ENCODE data around the gene NXPE3.
"Not testable (repeated sequence)": the region's sequence is repeated elsewhere in the genome, so short reads cannot be mapped to it uniquely, and the experiment has no call there.

NXPE3 gene
- total RNA-seq, result 62.8 to 102 (median 71.7) reads per million in 3 donors

DNA sequence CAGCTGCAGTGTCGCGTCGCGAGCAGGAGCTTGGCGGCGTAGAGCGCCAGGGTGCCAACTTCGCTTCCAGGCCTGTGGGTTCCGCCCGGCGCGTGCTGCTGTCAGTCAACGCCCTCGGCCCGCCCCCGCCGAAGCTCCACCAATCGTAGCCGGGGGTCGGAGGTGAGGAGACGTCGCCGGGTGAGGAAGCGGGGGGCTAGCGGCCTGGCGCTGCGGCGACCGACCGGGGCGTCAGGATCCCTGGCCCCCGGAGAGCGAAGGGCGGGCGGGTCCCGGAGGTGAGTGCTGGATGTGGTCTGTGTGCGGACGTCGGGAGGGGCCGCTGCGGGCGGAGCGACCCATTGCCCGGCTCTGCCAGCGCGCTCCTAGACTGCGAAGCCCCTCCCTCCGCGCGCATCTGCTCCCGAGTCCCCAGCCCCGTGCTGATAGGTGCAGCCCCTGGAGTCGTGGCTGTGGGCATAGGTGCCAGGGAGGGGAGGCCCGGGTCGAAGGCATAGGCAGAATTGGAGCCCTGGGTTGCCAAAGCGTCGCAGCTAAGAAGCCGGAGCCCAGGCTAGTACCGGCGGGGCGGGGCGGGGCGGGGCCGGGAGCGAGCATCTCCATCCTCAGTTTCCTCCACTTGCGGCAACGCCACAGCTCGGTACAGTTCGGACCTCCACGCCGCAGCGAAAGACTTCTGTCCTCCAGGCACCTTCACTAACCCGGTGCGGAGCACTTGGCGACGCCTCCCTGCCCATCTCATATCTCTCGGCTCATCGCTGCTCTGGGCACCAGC lies at the start of gene NXPE3:
NXPE3 (plus strand) TSS at position 165 of the 775 bp plus-strand sequence. CDS start 6,386 bp downstream, outside the sequence.
- peak; percentile 84 to 92 (median 91) for DNase-seq
- peaks cover 23% of the 10 kb centered on the region for H3K4me1 ChIP-seq (ENCODE audit: control insufficient read depth, insufficient read depth, low read length, poor library complexity, severe bottlenecking)
- no peaks in the 10 kb centered on the region for H3K27me3 ChIP-seq (replicated peaks; ENCODE audit: control insufficient read depth, insufficient read depth, low read length, poor library complexity, severe bottlenecking)
- H3K27ac ChIP-seq (ENCODE audit: insufficient read depth, low read length, poor library complexity, severe bottlenecking), result peak within 1 kb of the TSS; percentile 84
- H3K36me3 ChIP-seq (ENCODE audit: control insufficient read depth, insufficient read depth, low read length), result peaks cover 9% of the 10 kb centered on the region
- H3K4me3 ChIP-seq (ENCODE audit: insufficient read depth, low read depth, low read length, poor library complexity, severe bottlenecking), result peak within 1 kb of the TSS; percentile 52
- H3K9me3 ChIP-seq (ENCODE audit: control insufficient read depth, low read length), result no peaks in the 10 kb centered on the region

DNA sequence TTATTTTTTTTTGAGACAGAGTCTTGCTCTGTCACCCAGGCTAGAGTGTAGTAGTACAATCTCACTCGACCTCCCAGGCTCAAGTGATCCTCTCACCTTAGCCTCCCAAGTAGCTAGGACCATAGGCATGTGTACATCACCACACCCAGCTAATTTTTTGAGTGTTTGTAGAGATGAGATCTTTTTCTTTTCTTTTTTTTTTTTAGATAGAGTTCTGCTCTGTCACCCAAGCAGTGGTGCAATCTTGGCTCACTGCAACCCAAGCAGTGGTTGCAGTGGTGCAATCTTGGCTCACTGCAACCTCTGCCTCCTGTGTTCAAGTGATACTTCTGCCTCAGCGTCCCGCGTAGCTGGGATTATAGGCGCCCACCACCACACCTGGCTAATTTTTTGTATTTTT lies 49.4 kb upstream of the NXPE3 start:
- H3K27ac ChIP-seq (ENCODE audit: insufficient read depth, low read length, poor library complexity, severe bottlenecking), result no peak overlapping the region
- H3K4me1 ChIP-seq (ENCODE audit: control insufficient read depth, insufficient read depth, low read length, poor library complexity, severe bottlenecking), result no peaks in the 10 kb centered on the region
- peaks cover 31% of the 10 kb centered on the region for H3K36me3 ChIP-seq (ENCODE audit: control insufficient read depth, insufficient read depth, low read length)
- no peak for DNase-seq
- H3K9me3 ChIP-seq (ENCODE audit: control insufficient read depth, low read length), result no peaks in the 10 kb centered on the region
- H3K27me3 ChIP-seq (replicated peaks; ENCODE audit: control insufficient read depth, insufficient read depth, low read length, poor library complexity, severe bottlenecking), result no peaks in the 10 kb centered on the region
- H3K4me3 ChIP-seq (ENCODE audit: insufficient read depth, low read depth, low read length, poor library complexity, severe bottlenecking), result no peak overlapping the region

DNA sequence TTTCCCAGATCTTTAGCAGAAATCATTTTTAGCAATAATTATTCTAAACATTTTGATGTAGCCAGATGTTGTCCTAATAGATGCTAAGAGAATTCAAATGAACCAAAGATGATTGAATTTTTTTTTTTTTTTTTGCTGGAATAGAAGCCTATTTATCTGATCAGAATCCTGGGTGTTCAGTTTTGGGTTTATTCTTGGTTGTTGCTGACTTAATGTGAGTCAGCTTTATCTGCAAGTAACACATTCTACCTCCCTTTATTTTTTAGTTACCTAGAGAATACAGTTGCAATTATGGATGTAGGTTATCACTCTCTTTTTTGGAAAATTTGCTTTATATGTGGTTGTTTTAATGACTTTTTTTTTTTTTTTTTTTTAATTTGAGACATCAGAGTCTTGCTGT lies 48.2 kb upstream of the NXPE3 start:
- Histone ChIP-seq H3K27ac (ENCODE audit: insufficient read depth, low read length, poor library complexity, severe bottlenecking) (no peak overlapping the region), H3K4me3 (ENCODE audit: insufficient read depth, low read depth, low read length, poor library complexity, severe bottlenecking) (no peak overlapping the region), H3K27me3 (replicated peaks; ENCODE audit: control insufficient read depth, insufficient read depth, low read length, poor library complexity, severe bottlenecking) (no peaks in the 10 kb centered on the region), H3K4me1 (ENCODE audit: control insufficient read depth, insufficient read depth, low read length, poor library complexity, severe bottlenecking) (no peaks in the 10 kb centered on the region), H3K36me3 (ENCODE audit: control insufficient read depth, insufficient read depth, low read length) (peaks cover 44% of the 10 kb centered on the region), H3K9me3 (ENCODE audit: control insufficient read depth, low read length) (no peaks in the 10 kb centered on the region)
- no peak for DNase-seq

GRCh38 chr3:101732240-101732641 lies 46.8 kb upstream of the NXPE3 start:
- no peak overlapping the region for H3K27ac ChIP-seq (ENCODE audit: insufficient read depth, low read length, poor library complexity, severe bottlenecking)
- no peak overlapping the region for H3K4me3 ChIP-seq (ENCODE audit: insufficient read depth, low read depth, low read length, poor library complexity, severe bottlenecking)
- H3K36me3 ChIP-seq (ENCODE audit: control insufficient read depth, insufficient read depth, low read length), result peaks cover 48% of the 10 kb centered on the region
- no peak for DNase-seq
- H3K27me3 ChIP-seq (replicated peaks; ENCODE audit: control insufficient read depth, insufficient read depth, low read length, poor library complexity, severe bottlenecking), result no peaks in the 10 kb centered on the region
- H3K9me3 ChIP-seq (ENCODE audit: control insufficient read depth, low read length), result no peaks in the 10 kb centered on the region
- no peaks in the 10 kb centered on the region for H3K4me1 ChIP-seq (ENCODE audit: control insufficient read depth, insufficient read depth, low read length, poor library complexity, severe bottlenecking)

GRCh38 chr3:101735833-101736232 lies 43.2 kb upstream of the NXPE3 start:
- no peak overlapping the region for H3K27ac ChIP-seq (ENCODE audit: insufficient read depth, low read length, poor library complexity, severe bottlenecking)
- H3K4me1 ChIP-seq (ENCODE audit: control insufficient read depth, insufficient read depth, low read length, poor library complexity, severe bottlenecking), result no peaks in the 10 kb centered on the region
- DNase-seq, result no peak
- no peak overlapping the region for H3K4me3 ChIP-seq (ENCODE audit: insufficient read depth, low read depth, low read length, poor library complexity, severe bottlenecking)
- H3K9me3 ChIP-seq (ENCODE audit: control insufficient read depth, low read length), result no peaks in the 10 kb centered on the region
- H3K27me3 ChIP-seq (replicated peaks; ENCODE audit: control insufficient read depth, insufficient read depth, low read length, poor library complexity, severe bottlenecking), result no peaks in the 10 kb centered on the region
- peaks cover 40% of the 10 kb centered on the region for H3K36me3 ChIP-seq (ENCODE audit: control insufficient read depth, insufficient read depth, low read length)

DNA sequence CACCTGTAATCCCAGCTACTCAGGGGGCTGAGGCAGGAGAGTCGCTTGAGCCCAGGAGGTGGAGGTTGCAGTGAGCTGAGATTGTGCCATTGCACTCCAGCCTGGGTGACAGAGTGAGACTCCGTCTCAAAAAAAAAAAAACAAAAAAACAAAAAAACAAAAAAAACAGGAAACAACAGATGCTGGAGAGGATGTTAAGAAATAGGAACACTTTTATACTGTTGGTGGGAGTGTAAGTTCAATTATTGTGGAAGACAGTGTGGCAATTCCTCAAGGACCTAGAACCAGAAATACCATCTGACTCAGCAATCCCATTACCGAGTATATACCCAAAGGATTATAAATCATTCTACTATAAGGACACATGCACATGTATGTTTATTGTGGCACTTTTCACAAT lies 37.1 kb upstream of the NXPE3 start:
- H3K4me3 ChIP-seq (ENCODE audit: insufficient read depth, low read depth, low read length, poor library complexity, severe bottlenecking); H3K36me3 ChIP-seq (ENCODE audit: control insufficient read depth, insufficient read depth, low read length); H3K4me1 ChIP-seq (ENCODE audit: control insufficient read depth, insufficient read depth, low read length, poor library complexity, severe bottlenecking); H3K9me3 ChIP-seq (ENCODE audit: control insufficient read depth, low read length); H3K27ac ChIP-seq (ENCODE audit: insufficient read depth, low read length, poor library complexity, severe bottlenecking); H3K27me3 ChIP-seq (replicated peaks; ENCODE audit: control insufficient read depth, insufficient read depth, low read length, poor library complexity, severe bottlenecking); DNase-seq: not testable (repeated sequence)

DNA sequence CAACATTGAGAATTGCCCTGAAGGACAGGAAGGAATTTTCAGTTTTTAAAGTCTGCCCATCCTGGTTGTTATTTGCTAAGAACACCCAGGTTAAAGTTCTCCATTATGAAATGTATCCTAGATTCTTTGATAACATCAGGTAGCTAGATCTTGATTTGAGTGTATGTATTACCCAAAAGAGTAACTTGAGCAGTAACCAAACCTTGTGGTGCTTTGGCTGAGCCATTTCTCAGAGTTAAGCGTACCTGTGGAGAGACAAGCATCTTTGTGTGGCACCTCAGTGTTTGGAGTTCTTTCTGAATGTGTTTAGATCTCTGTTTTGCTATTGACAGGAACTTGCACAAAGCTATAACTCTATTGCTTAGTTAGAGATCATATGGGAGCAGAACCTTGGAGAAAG lies 34.2 kb upstream of the NXPE3 start:
- no peak overlapping the region for H3K27ac ChIP-seq (ENCODE audit: insufficient read depth, low read length, poor library complexity, severe bottlenecking)
- no peaks in the 10 kb centered on the region for H3K36me3 ChIP-seq (ENCODE audit: control insufficient read depth, insufficient read depth, low read length)
- H3K27me3 ChIP-seq (replicated peaks; ENCODE audit: control insufficient read depth, insufficient read depth, low read length, poor library complexity, severe bottlenecking), result no peaks in the 10 kb centered on the region
- no peak for DNase-seq
- H3K4me3 ChIP-seq (ENCODE audit: insufficient read depth, low read depth, low read length, poor library complexity, severe bottlenecking), result no peak overlapping the region
- no peaks in the 10 kb centered on the region for H3K9me3 ChIP-seq (ENCODE audit: control insufficient read depth, low read length)
- H3K4me1 ChIP-seq (ENCODE audit: control insufficient read depth, insufficient read depth, low read length, poor library complexity, severe bottlenecking), result no peaks in the 10 kb centered on the region

DNA sequence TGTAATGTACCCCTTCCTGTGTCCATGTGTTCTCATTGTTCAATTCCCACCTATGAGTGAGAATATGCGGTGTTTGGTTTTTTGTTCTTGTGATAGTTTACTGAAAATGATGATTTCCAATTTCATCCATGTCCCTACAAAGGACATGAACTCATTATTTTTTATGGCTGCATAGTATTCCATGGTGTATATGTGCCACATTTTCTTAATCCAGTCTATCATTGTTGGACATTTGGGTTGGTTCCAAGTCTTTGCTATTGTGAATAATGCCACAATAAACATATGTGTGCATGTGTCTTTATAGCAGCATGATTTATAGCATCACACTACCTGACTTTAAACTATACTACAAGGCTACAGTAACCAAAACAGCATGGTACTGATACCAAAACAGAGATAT lies 33.1 kb upstream of the NXPE3 start:
- H3K9me3 ChIP-seq (ENCODE audit: control insufficient read depth, low read length); H3K36me3 ChIP-seq (ENCODE audit: control insufficient read depth, insufficient read depth, low read length); H3K4me1 ChIP-seq (ENCODE audit: control insufficient read depth, insufficient read depth, low read length, poor library complexity, severe bottlenecking); H3K27me3 ChIP-seq (replicated peaks; ENCODE audit: control insufficient read depth, insufficient read depth, low read length, poor library complexity, severe bottlenecking); DNase-seq; H3K4me3 ChIP-seq (ENCODE audit: insufficient read depth, low read depth, low read length, poor library complexity, severe bottlenecking); H3K27ac ChIP-seq (ENCODE audit: insufficient read depth, low read length, poor library complexity, severe bottlenecking): not testable (repeated sequence)

DNA sequence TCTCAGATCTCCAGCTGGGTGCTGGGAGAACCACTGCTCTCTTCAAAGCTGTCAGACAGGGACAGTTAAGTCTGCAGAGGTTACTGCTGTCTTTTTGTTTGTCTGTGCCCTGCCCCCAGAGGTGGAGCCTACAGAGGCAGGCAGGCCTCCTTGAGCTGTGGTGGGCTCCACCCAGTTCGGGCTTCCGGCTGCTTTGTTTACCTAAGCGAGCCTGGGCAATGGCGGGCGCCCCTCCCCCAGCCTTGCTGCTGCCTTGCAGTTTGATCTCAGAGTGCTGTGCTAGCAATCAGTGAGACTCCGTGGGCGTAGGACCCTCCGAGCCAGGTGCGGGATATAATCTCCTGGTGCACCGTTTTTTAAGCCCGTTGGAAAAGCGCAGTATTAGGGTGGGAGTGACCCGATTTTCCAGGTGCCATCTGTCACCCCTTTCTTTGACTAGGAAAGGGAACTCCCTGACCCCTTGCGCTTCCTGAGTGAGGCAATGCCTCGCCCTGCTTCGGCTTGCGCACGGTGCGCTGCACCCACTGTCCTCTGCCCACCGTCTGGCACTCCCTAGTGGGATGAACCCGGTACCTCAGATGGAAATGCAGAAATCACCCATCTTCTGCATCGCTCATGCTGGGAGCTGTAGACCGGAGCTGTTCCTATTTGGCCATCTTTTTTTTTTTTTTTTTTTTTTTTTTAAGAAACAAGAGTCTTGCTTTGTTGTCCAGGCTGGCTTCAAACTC lies 25.5 kb upstream of the NXPE3 start:
- H3K27me3 ChIP-seq (replicated peaks; ENCODE audit: control insufficient read depth, insufficient read depth, low read length, poor library complexity, severe bottlenecking); H3K4me3 ChIP-seq (ENCODE audit: insufficient read depth, low read depth, low read length, poor library complexity, severe bottlenecking); H3K4me1 ChIP-seq (ENCODE audit: control insufficient read depth, insufficient read depth, low read length, poor library complexity, severe bottlenecking); H3K27ac ChIP-seq (ENCODE audit: insufficient read depth, low read length, poor library complexity, severe bottlenecking); H3K9me3 ChIP-seq (ENCODE audit: control insufficient read depth, low read length): not testable (repeated sequence)
- peak; percentile 34 to 51 (median 36) for DNase-seq
- H3K36me3 ChIP-seq (ENCODE audit: control insufficient read depth, insufficient read depth, low read length), result peaks cover 26% of the 10 kb centered on the region

DNA sequence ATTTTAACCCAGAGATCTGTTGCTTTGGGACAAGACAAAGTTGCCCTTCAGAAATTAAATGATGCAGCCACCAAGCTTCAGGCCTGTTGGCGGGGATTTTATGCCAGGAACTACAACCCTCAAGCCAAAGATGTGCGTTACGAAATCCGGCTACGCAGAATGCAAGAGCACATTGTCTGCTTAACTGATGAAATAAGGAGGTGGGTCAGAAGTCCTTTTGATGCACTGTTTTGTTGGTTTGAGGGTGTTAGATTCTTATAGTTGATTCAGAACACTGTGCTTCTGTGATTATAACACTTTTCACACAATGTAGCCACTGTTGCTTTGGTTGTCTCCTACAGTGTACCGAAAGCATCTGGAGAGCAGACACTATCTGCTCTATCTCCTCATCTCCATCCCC lies 20.8 kb upstream of the NXPE3 start:
- Histone ChIP-seq H3K9me3 (ENCODE audit: control insufficient read depth, low read length) (no peaks in the 10 kb centered on the region), H3K27me3 (replicated peaks; ENCODE audit: control insufficient read depth, insufficient read depth, low read length, poor library complexity, severe bottlenecking) (no peaks in the 10 kb centered on the region), H3K4me1 (ENCODE audit: control insufficient read depth, insufficient read depth, low read length, poor library complexity, severe bottlenecking) (no peaks in the 10 kb centered on the region), H3K27ac (ENCODE audit: insufficient read depth, low read length, poor library complexity, severe bottlenecking) (no peak overlapping the region), H3K4me3 (ENCODE audit: insufficient read depth, low read depth, low read length, poor library complexity, severe bottlenecking) (no peak overlapping the region), H3K36me3 (ENCODE audit: control insufficient read depth, insufficient read depth, low read length) (peaks cover 26% of the 10 kb centered on the region)
- no peak for DNase-seq

All from effector memory CD4-positive, alpha-beta T cell (primary cell).